Esophagus muscularis mucosa (tissue), 4 donors: Measurements from ENCODE around the gene STK10. TPM values are rescaled to one million over a fixed set of nuclear protein-coding genes. Genes with fewer than 3 reads are reported as not detected.

Source experiments
- DNase-seq: peaks from one replicate; pipeline ENCODE4 v3.0.0-alpha.2; 2017; ENCODE audit errors: extremely low spot score
- H3K27ac ChIP-seq, 4 donors: fragments of 200-600 bp; sonication (generic); replicated peaks in 1 of 4; 1 replicate in 3 of 4; 2 replicates in 1 of 4; pipeline ENCODE4 v1.5.1; 2016 to 2019; ENCODE audit warnings: mild to moderate bottlenecking in 1 of 4
- H3K27me3 ChIP-seq, 4 donors: fragments of 200-600 bp; sonication (generic); one replicate each; pipeline versions ENCODE4 v1.5.1 to v1.6.0; 2016 to 2019
- H3K36me3 ChIP-seq, 4 donors: fragments of 200-600 bp; sonication (generic); one replicate each; pipeline ENCODE4 v1.5.1; 2016 to 2019
- H3K4me1 ChIP-seq, 4 donors: fragments of 200-600 bp; sonication (generic); one replicate each; pipeline ENCODE4 v1.5.1; 2016 to 2019
- H3K4me3 ChIP-seq, 4 donors: fragments of 200-600 bp; sonication (generic); 1 replicate in 2 of 4; 2 replicates in 2 of 4; pipeline ENCODE4 v1.5.1; 2016 to 2019; ENCODE audit warnings: mild to moderate bottlenecking in 4 of 4, moderate library complexity in 1 of 4
- H3K9me3 ChIP-seq, 4 donors: fragments of 200-600 bp; sonication (generic); 1 replicate in 3 of 4; 2 replicates in 1 of 4; pipeline ENCODE4 v1.5.1; 2016 to 2019
- EP300 ChIP-seq: sonication (generic); formaldehyde crosslinking; IDR thresholded peaks from one replicate; pipeline ENCODE4 v1.6.1; 2017; ENCODE audit warnings: antibody characterized with exemption
- POLR2A ChIP-seq: fragments of 450-650 bp; IDR thresholded peaks from one replicate; pipeline ENCODE4 v1.6.1; 2017; ENCODE audit warnings: antibody characterized with exemption, moderate library complexity, mild to moderate bottlenecking, low read depth
- POLR2AphosphoS5 ChIP-seq, 2 donors: sonication (generic); formaldehyde crosslinking; IDR thresholded peaks; one replicate each; pipeline ENCODE4 v1.6.1; 2017; ENCODE audit warnings: antibody characterized with exemption in 2 of 2
- WGBS: methylation state at CpG from one replicate; pipeline ENCODE4 v1.1.5; 2018; 5-methylcytosine and 5-hydroxymethylcytosine counted together
- intact Hi-C: fragments of 100-400 bp; cut with DNase I; formaldehyde crosslinking; loops from one replicate; pipeline ENCODE4 v1.15.1; 2023
- total RNA-seq, 4 donors: library from RNA; depleted of rRNA; stranded (reverse); fragments of >200 nt; gene quantifications; one replicate each; pipeline versions ENCODE4 v1.1.0 to v1.2.1, GENCODE V29; 2016
- TF ChIP-seq, protein P1 (sequence below), 3 experiments: fragments of 200-600 bp in 2 of 3; fragments of 450-650 bp in 1 of 3; sonication (generic) in 2 of 3; IDR thresholded peaks; one replicate each; pipeline ENCODE4 v1.5.1; 2017 to 2019; ENCODE audit warnings: antibody characterized with exemption in 3 of 3, mild to moderate bottlenecking in 2 of 3, moderate library complexity in 1 of 3

STK10 gene
- total RNA-seq, 4 donors from 2014 or later, result 18.8 to 21.8 (median 19.4) TPM

DNA sequence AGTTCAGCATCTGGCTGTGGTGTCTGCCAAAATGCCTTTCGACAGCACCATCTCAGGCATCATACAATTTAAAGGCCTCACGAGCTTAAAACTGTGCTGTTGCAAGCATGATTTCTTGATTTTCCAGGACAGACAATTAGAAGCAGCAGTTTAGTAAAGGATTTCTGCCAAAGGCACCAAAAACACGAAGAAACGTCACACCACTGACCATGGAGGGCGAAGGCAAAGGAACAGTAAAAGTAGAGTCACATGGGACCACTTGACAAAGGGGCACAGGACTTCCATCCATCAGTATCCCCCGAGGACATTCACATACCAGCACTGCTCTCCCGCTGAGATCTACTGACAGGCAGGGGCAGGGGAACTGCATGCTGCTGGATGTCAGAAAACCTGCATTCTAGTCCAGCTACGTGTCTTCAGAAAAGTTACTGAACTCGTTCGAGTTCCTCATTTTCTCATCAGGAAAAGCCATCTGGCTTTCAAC lies 111.2 kb downstream of the STK10 start:
- no peak for DNase-seq
- Histone ChIP-seq H3K4me3 (no peak overlapping the region), H3K27me3 (no peaks in the 10 kb centered on the region), H3K27ac (no peak overlapping the region), H3K36me3 (peaks cover 0 to 51% (median 29%) of the 10 kb centered on the region in 4 donors), H3K9me3 (no peaks in the 10 kb centered on the region), H3K4me1 (peaks cover 0 to 20% (median 7%) of the 10 kb centered on the region in 4 donors)
- 79% methylated on average over 10 of the region's 10 CpGs for WGBS
- intact Hi-C loops, result no loop called here
- TF ChIP-seq POLR2A (no peak), POLR2AphosphoS5 (IDR thresholded peaks at IDR 0.05) (no peak), EP300 (no peak)

DNA sequence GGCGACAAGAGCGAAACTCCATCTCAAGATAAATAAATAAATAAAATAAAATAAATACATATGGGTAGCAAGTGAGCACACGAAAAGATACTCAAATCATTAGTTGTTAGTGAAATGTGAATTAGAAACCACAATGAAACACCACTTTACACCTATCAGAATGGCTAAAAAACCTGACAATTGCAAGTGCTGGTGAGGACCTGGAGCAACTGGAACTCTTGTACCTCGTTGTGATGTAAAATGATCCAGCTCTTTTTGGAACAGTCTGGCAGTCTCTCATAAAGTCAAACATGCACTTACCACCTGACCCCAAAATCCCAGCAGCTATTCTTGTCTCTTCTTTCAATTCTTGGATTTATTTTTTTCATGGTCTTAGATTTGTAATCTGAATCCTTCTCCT lies 112.4 kb downstream of the STK10 start:
- intact Hi-C loops, result no loop called here
- no peak overlapping the region for H3K27ac ChIP-seq
- WGBS, result 98% methylated on average over 4 of the region's 4 CpGs
- no peaks in the 10 kb centered on the region for H3K27me3 ChIP-seq
- TF ChIP-seq, protein P1, sequence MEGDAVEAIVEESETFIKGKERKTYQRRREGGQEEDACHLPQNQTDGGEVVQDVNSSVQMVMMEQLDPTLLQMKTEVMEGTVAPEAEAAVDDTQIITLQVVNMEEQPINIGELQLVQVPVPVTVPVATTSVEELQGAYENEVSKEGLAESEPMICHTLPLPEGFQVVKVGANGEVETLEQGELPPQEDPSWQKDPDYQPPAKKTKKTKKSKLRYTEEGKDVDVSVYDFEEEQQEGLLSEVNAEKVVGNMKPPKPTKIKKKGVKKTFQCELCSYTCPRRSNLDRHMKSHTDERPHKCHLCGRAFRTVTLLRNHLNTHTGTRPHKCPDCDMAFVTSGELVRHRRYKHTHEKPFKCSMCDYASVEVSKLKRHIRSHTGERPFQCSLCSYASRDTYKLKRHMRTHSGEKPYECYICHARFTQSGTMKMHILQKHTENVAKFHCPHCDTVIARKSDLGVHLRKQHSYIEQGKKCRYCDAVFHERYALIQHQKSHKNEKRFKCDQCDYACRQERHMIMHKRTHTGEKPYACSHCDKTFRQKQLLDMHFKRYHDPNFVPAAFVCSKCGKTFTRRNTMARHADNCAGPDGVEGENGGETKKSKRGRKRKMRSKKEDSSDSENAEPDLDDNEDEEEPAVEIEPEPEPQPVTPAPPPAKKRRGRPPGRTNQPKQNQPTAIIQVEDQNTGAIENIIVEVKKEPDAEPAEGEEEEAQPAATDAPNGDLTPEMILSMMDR (IDR thresholded peaks at IDR 0.05), result no peak
- TF ChIP-seq POLR2AphosphoS5 (IDR thresholded peaks at IDR 0.05), result no peak
- TF ChIP-seq EP300, result no peak
- no peak for TF ChIP-seq POLR2A
- H3K4me1 ChIP-seq, result peaks cover 0 to 20% (median 7%) of the 10 kb centered on the region in 4 donors
- no peak for DNase-seq
- H3K9me3 ChIP-seq, result no peaks in the 10 kb centered on the region
- H3K4me3 ChIP-seq, result no peak overlapping the region
- peaks cover 0 to 44% (median 18%) of the 10 kb centered on the region in 4 donors for H3K36me3 ChIP-seq

DNA sequence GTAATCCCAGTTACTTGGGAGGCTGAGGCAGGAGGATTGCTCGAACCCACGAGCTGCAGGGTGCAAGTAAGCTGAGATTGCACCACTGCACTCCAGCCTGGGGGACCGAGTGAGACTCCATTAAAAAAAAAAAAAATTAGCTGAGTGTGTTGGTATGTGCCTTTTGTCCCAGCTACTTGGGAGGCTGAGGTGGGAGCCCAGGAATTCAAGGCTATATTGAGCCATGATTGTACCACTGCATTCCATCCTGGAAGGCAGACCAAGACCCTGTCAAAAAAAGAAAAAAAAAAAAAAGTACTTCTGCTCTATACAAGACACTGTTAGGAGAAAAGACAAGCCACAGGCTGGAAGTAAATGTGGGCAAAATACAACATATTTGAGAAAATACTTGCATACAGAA lies 113.1 kb downstream of the STK10 start:
- 100% methylated on average over 3 of the region's 3 CpGs for WGBS
- intact Hi-C loops, result no loop called here
- H3K27me3 ChIP-seq, result no peaks in the 10 kb centered on the region
- H3K36me3 ChIP-seq, result peaks cover 0 to 37% (median 12%) of the 10 kb centered on the region in 4 donors
- H3K27ac ChIP-seq, result no peak overlapping the region
- DNase-seq, result no peak
- H3K4me1 ChIP-seq, result peaks cover 0 to 20% (median 7%) of the 10 kb centered on the region in 4 donors
- TF ChIP-seq POLR2A (no peak), EP300 (no peak), POLR2AphosphoS5 (IDR thresholded peaks at IDR 0.05) (no peak)
- TF ChIP-seq, protein P1 (IDR thresholded peaks at IDR 0.05), result no peak
- no peak overlapping the region for H3K4me3 ChIP-seq
- no peaks in the 10 kb centered on the region for H3K9me3 ChIP-seq

DNA sequence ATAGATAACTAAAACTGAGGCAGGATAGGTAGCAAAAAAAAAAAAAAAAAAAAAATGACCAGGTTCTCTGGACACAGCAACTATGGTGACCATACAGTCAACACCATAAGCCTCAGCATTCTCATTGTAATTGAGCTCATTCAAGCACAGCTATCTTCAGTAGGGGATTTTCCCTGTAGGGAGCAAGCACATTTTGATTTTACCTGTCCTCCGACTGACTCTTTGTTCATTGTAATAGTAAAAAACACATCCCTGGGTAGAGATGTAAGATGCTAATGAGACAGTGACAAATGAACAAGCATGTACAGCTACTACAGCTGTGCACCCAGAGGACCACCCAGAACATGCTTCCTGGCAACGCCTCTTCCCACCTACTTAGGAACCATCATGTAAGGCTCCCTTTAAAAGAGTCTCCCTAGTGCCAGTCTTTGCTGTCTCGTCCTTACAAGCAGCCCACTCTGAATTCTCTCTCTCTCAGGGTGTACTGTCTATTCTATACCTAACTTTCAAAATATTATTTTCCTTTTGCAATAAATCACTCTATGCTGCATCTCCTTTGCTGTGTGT lies 116.6 kb downstream of the STK10 start:
- no peak for DNase-seq
- intact Hi-C loops, result no loop called here
- no peaks in the 10 kb centered on the region for H3K27me3 ChIP-seq
- 91% methylated on average over 3 of the region's 3 CpGs for WGBS
- no peaks in the 10 kb centered on the region for H3K9me3 ChIP-seq
- peaks cover 0 to 6% (median 4%) of the 10 kb centered on the region in 4 donors for H3K4me1 ChIP-seq
- no peak overlapping the region for H3K27ac ChIP-seq
- H3K36me3 ChIP-seq, result peaks cover 0 to 19% (median 9%) of the 10 kb centered on the region in 4 donors
- TF ChIP-seq POLR2AphosphoS5 (IDR thresholded peaks at IDR 0.05), result no peak
- TF ChIP-seq, protein P1 (IDR thresholded peaks at IDR 0.05), result no peak
- TF ChIP-seq EP300, result no peak
- no peak overlapping the region for H3K4me3 ChIP-seq

- peaks cover 0 to 18% (median 14%) of the 10 kb centered on the region in 4 donors for H3K4me1 ChIP-seq
- H3K27me3 ChIP-seq, result no peaks in the 10 kb centered on the region
- peaks cover 12 to 40% (median 31%) of the 10 kb centered on the region in 4 donors for H3K36me3 ChIP-seq
- 77% methylated on average over 7 of the region's 7 CpGs for WGBS
- H3K9me3 ChIP-seq, result no peaks in the 10 kb centered on the region
- TF ChIP-seq EP300, result no peak
- TF ChIP-seq POLR2A, result no peak
- TF ChIP-seq POLR2AphosphoS5 (IDR thresholded peaks at IDR 0.05), result no peak
- TF ChIP-seq, protein P1 (IDR thresholded peaks at IDR 0.05), result no peak
- no peak overlapping the region for H3K4me3 ChIP-seq
- intact Hi-C loops, result no loop called here
- H3K27ac ChIP-seq, result peak overlapping the region; percentile 20 to 42 (median 35)
- DNase-seq, result no peak
Observed at GRCh38 chr5:172065431-172066065, 122.5 kb downstream of the STK10 start.
